Bronchial epithelial cell (primary cell): ENCODE measurements around the gene PAH. TPM values are rescaled to one million over a fixed set of nuclear protein-coding genes. Genes with fewer than 3 reads are reported as not detected.

ENCODE experiments used
- DNase-seq: peaks from one replicate; pipeline ENCODE4 v3.0.0-alpha.2; 2010; ENCODE audit warnings: low read depth
- FAIRE-seq: peaks from 2 replicates; lab custom pipeline; 2011; peaks lifted over from hg19 to GRCh38; lab: Jason Lieb, UNC
- H3K27me3 ChIP-seq: 2 replicates; pipeline ENCODE4 v1.5.1; 2011; ENCODE audit warnings: low read length; ENCODE audit not compliant: control insufficient read depth, insufficient read depth
- H3K36me3 ChIP-seq: 2 replicates; pipeline ENCODE4 v1.5.1; 2011; ENCODE audit warnings: low read length; ENCODE audit not compliant: control insufficient read depth, insufficient read depth
- H3K4me3 ChIP-seq: 2 replicates; pipeline ENCODE4 v1.5.1; 2011; ENCODE audit warnings: mild to moderate bottlenecking, low read depth, low read length, control low read depth
- total RNA-seq: library from RNA; depleted of rRNA; stranded (reverse); fragments of >200 nt; gene quantifications from 2 replicates; pipeline ENCODE4 v1.2.1, GENCODE V29; 2014
- TF ChIP-seq, protein P1 (sequence below): IDR thresholded peaks from 2 replicates; pipeline ENCODE4 v1.5.1; 2011; ENCODE audit warnings: mild to moderate bottlenecking, moderate library complexity, low read length, control low read depth, inconsistent platforms; ENCODE audit not compliant: insufficient read depth, severe bottlenecking

The PAH gene
- total RNA-seq, 1 donor from 2014 or later = not detected

DNA sequence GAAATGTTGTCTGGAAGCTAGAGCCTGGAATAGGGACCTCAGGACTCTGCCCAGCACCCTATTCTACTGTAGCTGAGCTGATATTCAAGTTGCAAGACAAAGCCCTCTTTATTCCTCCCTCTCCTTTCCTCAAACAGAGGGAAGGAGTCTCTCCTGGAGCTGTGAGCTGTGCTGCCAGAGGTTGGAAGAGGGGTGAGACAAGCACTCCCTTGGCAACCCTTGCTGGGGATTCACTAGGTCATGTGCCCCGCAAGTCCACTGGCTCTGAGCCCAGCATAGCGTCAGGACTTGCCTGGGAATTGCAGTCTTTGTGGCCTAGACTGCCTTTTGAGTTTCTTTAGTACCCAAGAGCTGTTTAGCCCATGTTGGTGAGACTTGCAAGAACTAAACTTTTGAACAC lies 29.0 kb upstream of the PAH start:
- FAIRE-seq = no peak
- Histone ChIP-seq H3K4me3 (no peak overlapping the region), H3K36me3 (no peaks in the 10 kb centered on the region), H3K27me3 (peaks cover 5% of the 10 kb centered on the region)
- TF ChIP-seq, protein P1, sequence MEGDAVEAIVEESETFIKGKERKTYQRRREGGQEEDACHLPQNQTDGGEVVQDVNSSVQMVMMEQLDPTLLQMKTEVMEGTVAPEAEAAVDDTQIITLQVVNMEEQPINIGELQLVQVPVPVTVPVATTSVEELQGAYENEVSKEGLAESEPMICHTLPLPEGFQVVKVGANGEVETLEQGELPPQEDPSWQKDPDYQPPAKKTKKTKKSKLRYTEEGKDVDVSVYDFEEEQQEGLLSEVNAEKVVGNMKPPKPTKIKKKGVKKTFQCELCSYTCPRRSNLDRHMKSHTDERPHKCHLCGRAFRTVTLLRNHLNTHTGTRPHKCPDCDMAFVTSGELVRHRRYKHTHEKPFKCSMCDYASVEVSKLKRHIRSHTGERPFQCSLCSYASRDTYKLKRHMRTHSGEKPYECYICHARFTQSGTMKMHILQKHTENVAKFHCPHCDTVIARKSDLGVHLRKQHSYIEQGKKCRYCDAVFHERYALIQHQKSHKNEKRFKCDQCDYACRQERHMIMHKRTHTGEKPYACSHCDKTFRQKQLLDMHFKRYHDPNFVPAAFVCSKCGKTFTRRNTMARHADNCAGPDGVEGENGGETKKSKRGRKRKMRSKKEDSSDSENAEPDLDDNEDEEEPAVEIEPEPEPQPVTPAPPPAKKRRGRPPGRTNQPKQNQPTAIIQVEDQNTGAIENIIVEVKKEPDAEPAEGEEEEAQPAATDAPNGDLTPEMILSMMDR = no peak
- no peak for DNase-seq

DNA sequence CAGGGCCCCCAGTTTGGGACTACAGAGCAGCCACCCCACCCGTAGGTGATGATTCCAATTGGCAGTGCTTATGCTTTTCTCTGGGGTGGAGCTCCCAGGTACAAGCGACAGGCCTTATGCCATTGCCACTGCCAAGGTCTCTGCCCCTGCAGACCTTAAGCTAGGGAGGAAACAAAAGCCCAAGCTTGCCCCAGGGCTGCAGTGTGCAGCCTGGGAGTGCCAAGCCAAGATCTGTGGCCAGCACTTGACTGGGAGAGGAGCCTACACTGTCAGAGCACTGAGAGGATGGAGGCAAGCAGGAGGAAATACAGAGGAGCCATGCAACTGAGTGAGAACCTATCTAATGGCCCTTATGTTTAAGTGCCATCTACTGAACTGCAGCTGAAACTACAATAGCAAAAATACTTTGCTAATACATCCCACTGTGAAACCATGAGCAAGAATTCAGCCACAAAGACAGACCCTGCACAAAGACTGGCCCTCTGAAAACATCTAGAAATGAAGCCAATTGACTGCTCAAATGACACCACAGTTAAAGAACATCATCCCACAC lies 22.7 kb upstream of the PAH start:
- H3K36me3 ChIP-seq = no peaks in the 10 kb centered on the region
- DNase-seq = no peak
- no peak overlapping the region for H3K4me3 ChIP-seq
- no peaks in the 10 kb centered on the region for H3K27me3 ChIP-seq
- TF ChIP-seq, protein P1 = no peak
- FAIRE-seq = no peak

DNA sequence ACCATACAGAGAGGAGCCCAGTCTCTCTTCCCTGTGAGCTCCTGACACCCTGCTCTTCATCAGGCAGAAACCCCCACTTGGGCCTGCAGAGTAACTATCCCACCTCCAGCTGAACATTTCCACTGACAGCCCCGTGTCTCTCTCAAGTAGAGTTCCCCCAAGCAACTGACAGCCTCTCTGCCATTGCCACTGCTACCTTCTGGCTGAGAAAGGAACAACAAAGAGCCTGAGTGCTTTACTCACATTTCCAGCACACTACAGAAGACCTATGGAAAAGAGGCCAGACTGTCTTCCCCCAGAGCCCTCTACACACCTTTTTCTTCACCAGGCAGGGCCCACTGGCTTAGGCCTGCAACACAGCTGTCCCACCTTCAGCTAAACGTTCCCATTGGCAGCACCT lies 22.0 kb upstream of the PAH start:
- TF ChIP-seq, protein P1 = no peak
- no peak overlapping the region for H3K4me3 ChIP-seq
- H3K36me3 ChIP-seq = no peaks in the 10 kb centered on the region
- DNase-seq (no peak), FAIRE-seq (no peak)
- no peaks in the 10 kb centered on the region for H3K27me3 ChIP-seq

DNA sequence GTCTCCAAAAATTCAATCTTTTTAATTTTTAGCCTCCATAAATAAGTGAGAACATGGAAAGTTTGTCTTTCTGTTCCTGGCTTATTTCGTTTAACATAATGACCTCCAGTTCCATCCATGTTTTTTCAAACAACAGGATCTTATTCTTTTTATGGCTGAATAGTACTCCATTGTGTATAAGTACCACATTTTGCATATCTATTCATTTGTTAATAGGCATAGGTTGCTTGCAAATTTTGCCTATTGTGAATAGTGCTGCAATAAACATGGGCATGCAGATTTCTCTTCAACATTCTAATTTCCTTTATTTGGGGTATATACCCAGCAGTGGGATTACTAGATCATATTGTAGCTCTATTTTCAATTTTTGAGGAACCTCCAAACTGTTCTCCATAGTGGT lies 16.1 kb upstream of the PAH start:
- H3K27me3 ChIP-seq = no peaks in the 10 kb centered on the region
- FAIRE-seq (no peak), DNase-seq (no peak)
- H3K36me3 ChIP-seq = no peaks in the 10 kb centered on the region
- TF ChIP-seq, protein P1 = no peak
- H3K4me3 ChIP-seq = no peak overlapping the region

DNA sequence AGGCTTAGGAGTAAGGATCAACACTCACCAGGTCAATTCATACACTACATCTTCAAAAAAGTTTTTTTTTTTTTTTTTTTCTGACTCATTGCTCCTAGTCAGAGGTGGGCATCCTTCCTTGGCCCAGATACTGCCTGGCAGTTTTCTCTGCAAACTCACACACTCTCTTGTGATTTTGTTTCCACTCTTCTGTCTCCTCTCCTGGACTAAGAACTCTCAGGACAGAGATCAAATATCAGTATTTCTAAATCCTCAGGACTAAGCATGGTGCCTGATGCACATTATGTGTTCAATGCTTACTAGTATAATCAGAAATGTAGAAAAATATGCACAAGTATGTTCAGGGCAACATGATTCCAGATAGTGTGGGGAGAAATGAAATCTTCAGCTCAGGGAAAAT lies 10.2 kb upstream of the PAH start:
- FAIRE-seq = no peak
- DNase-seq = no peak
- Histone ChIP-seq H3K27me3 (no peaks in the 10 kb centered on the region), H3K36me3 (no peaks in the 10 kb centered on the region), H3K4me3 (no peak overlapping the region)
- TF ChIP-seq, protein P1 = no peak

DNA sequence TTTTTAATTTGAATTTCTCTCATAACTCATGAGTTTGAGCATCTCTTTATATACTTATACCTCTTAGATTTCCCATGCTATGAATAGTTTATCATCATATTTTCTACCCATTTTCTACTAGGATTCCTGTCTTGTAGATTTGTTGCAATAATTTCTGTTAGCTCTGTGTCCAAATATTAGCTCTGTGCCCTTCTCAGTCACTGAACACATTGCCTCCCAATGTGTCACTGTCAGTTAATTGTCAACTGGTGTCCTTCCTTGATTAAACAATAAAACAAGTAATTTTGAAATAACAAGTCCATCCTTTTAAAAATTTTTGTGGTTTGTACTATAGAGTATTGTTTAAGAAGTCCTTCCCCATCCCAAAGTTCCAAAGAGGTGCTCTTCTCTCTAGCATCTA lies 4.2 kb upstream of the PAH start:
- no peak for FAIRE-seq
- no peak for DNase-seq
- TF ChIP-seq, protein P1 = no peak
- no peaks in the 10 kb centered on the region for H3K27me3 ChIP-seq
- no peaks in the 10 kb centered on the region for H3K36me3 ChIP-seq
- no peak overlapping the region for H3K4me3 ChIP-seq
